ENCODE results near the gene SLC24A4. TPM values are rescaled to one million over a fixed set of nuclear protein-coding genes. Genes with fewer than 3 reads are reported as not detected.

The SLC24A4 gene
- polyA plus RNA-seq, 1 donor (not counting 4 experiments of a cell fraction or from before 2014, with no cell fraction given) = 0.10 TPM

- Histone ChIP-seq H3K9me3 (ENCODE audit: control insufficient read depth, low read depth, low read length) (no peaks in the 10 kb centered on the region), H3K79me2 (ENCODE audit: control insufficient read depth, insufficient read depth, low read length) (no peaks in the 10 kb centered on the region), H3K9ac (ENCODE audit: control insufficient read depth, extremely low read depth, insufficient read depth, low read length) (no peak overlapping the region), H3K36me3 (ENCODE audit: control insufficient read depth in 2 of 2, extremely low read depth in 1 of 2, insufficient read depth in 2 of 2, low read length in 2 of 2) (no peaks in the 10 kb centered on the region), H3K4me1 (ENCODE audit: control insufficient read depth, extremely low read depth, insufficient read depth, low read length) (no peaks in the 10 kb centered on the region), H3K27me3 (ENCODE audit: control insufficient read depth, extremely low read depth, insufficient read depth, low read length) (no peaks in the 10 kb centered on the region), H3K9me1 (ENCODE audit: control insufficient read depth, extremely low read depth, insufficient read depth, low read length) (no peaks in the 10 kb centered on the region), H3K4me3 (ENCODE audit: control insufficient read depth in 2 of 3, extremely low read depth in 1 of 3, insufficient read depth in 2 of 3, low read depth in 1 of 3, low read length in 3 of 3) (no peak overlapping the region), H3K27ac (ENCODE audit: control insufficient read depth, insufficient read depth, low read length) (no peak overlapping the region), H2AFZ (ENCODE audit: control insufficient read depth, low read length) (no peak overlapping the region), H3K4me2 (ENCODE audit: control insufficient read depth, extremely low read depth, insufficient read depth, low read depth, low read length) (no peak overlapping the region), H4K20me1 (ENCODE audit: control insufficient read depth, extremely low read depth, insufficient read depth, low read length) (no peaks in the 10 kb centered on the region)
- dilution Hi-C loops (cut with MboI; ENCODE audit: extremely low pct_ligation_motif_present, low sequenced_read_pairs) = no loop called here
- TF ChIP-seq CTCF (optimal IDR thresholded peaks at IDR 0.05 in 1 of 3, IDR thresholded peaks at IDR 0.05 in 1 of 3, conservative IDR thresholded peaks at IDR 0.05 in 1 of 3; ENCODE audit: extremely low read depth in 1 of 3, insufficient read depth in 2 of 3, low read length in 3 of 3) = no peak
- TF ChIP-seq EZH2 (IDR thresholded peaks at IDR 0.05; ENCODE audit: low read length) = no peak
- no peak for DNase-seq (ENCODE audit: low read depth, low spot score)
- FAIRE-seq = no peak
These were observed 93.6 kb downstream of the SLC24A4 start for GRCh38 chr14:92416544-92416943.

- DNase-seq (ENCODE audit: low read depth, low spot score) = no peak
- no peaks in the 10 kb centered on the region for H4K20me1 ChIP-seq (ENCODE audit: control insufficient read depth, extremely low read depth, insufficient read depth, low read length)
- H3K9ac ChIP-seq (ENCODE audit: control insufficient read depth, extremely low read depth, insufficient read depth, low read length) = no peak overlapping the region
- H3K27ac ChIP-seq (ENCODE audit: control insufficient read depth, insufficient read depth, low read length) = no peak overlapping the region
- H3K4me1 ChIP-seq (ENCODE audit: control insufficient read depth, extremely low read depth, insufficient read depth, low read length) = no peaks in the 10 kb centered on the region
- no peak overlapping the region for H2AFZ ChIP-seq (ENCODE audit: control insufficient read depth, low read length)
- H3K79me2 ChIP-seq (ENCODE audit: control insufficient read depth, insufficient read depth, low read length) = no peaks in the 10 kb centered on the region
- TF ChIP-seq EZH2 (IDR thresholded peaks at IDR 0.05; ENCODE audit: low read length) (no peak), CTCF (optimal IDR thresholded peaks at IDR 0.05 in 1 of 3, IDR thresholded peaks at IDR 0.05 in 1 of 3, conservative IDR thresholded peaks at IDR 0.05 in 1 of 3; ENCODE audit: extremely low read depth in 1 of 3, insufficient read depth in 2 of 3, low read length in 3 of 3) (no peak)
- H3K4me3 ChIP-seq (ENCODE audit: control insufficient read depth in 2 of 3, extremely low read depth in 1 of 3, insufficient read depth in 2 of 3, low read depth in 1 of 3, low read length in 3 of 3) = no peak overlapping the region
- FAIRE-seq = no peak
- no peaks in the 10 kb centered on the region for H3K9me1 ChIP-seq (ENCODE audit: control insufficient read depth, extremely low read depth, insufficient read depth, low read length)
- dilution Hi-C loops (cut with MboI; ENCODE audit: extremely low pct_ligation_motif_present, low sequenced_read_pairs) = no loop called here
- no peaks in the 10 kb centered on the region for H3K27me3 ChIP-seq (ENCODE audit: control insufficient read depth, extremely low read depth, insufficient read depth, low read length)
- no peak overlapping the region for H3K4me2 ChIP-seq (ENCODE audit: control insufficient read depth, extremely low read depth, insufficient read depth, low read depth, low read length)
- H3K9me3 ChIP-seq (ENCODE audit: control insufficient read depth, low read depth, low read length) = no peaks in the 10 kb centered on the region
- H3K36me3 ChIP-seq (ENCODE audit: control insufficient read depth in 2 of 2, extremely low read depth in 1 of 2, insufficient read depth in 2 of 2, low read length in 2 of 2) = no peaks in the 10 kb centered on the region
These were observed 94.8 kb downstream of the SLC24A4 start for GRCh38 chr14:92417759-92418158.
